SKM-1 treated with dmso at 0.1 percent for 144 hours (cell line): ENCODE measurements around the gene ADAM12.
"Not testable (repeated sequence)": the region's sequence is repeated elsewhere in the genome, so short reads cannot be mapped to it uniquely, and the experiment has no call there.

ENCODE experiments used
- DNase-seq: peaks from one replicate; lab custom pipeline; 2025; ENCODE audit not compliant: unreplicated experiment; lab: John Stamatoyannopoulos, UW

The ADAM12 gene

DNA sequence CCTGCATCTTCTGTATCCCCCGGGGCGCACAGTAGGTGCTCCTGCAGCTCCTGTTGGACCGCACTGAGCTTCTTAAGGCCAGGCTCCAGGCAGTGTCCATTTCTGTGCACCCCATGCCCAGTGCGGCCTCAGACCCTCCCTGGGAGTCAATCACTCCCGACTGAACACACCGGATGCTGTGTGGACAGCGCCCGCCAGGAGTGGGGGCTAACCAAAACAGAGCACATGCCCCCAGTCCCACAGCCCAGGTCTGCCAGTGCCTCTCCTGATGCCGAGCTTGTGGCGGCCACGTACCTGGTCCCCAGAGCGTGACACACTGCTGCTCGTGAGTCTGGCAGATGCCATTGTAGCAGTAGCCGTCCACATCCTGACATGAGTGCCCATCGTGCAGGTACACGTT is 323.8 kb downstream of the ADAM12 start:
- no peak for DNase-seq

DNA sequence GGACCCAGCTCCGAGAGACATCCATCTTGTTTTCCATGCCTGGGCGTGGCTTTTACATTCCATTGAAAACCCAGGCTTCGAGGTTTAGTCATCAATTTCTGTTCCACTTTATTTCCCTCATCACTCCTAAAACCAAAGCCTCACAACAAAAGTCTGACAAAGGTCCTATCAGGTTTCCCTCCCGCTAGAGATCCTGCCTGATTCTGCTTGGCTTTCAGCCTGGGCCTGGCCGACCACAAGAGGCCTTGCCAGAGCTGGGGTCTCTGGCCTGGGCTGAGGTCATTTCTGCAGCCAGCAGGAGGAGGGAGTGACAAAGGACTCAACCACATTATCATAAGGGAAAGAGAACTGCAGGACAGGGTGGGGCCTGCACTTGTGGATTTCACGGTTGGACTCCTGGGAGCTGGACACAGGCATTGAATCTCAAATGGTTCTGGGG is 324.9 kb downstream of the ADAM12 start:
- no peak for DNase-seq

- no peak for DNase-seq
These were observed 325.9 kb downstream of the ADAM12 start for GRCh38 chr10:126062131-126063032.

GRCh38 chr10:126061526-126061925 is 326.8 kb downstream of the ADAM12 start:
- no peak for DNase-seq

DNA sequence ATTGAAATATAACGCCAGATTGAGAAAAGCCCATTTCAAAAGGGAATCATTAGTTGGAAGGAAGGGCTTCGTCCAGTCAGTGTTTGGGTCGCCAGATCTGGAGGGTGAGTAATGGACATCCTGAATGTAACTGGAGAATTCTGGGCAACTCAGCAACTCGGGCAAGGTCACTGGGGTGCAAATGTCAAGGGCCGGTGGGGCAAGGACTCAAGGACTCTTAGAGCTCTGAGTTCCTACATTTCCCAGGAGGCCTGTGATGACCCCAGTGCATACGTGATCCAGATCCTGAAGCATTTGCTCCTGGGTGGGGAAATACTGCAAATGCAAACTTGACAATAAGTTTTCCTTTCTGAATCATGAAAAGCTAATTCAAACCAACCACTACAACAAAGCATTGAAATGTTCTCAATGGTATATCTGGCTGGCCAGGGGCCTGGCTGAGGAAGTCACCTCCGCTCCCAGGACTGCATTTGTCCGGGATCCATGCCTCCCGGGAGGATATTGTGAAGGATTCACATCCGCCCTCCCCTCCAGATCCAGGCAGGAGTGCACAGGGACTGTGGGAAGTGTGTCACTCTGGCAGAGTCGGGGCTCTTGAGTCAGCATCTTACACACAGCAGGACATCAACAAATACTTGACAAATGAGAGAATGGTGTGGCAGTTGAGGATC is 327.9 kb downstream of the ADAM12 start:
- DNase-seq = no peak

DNA sequence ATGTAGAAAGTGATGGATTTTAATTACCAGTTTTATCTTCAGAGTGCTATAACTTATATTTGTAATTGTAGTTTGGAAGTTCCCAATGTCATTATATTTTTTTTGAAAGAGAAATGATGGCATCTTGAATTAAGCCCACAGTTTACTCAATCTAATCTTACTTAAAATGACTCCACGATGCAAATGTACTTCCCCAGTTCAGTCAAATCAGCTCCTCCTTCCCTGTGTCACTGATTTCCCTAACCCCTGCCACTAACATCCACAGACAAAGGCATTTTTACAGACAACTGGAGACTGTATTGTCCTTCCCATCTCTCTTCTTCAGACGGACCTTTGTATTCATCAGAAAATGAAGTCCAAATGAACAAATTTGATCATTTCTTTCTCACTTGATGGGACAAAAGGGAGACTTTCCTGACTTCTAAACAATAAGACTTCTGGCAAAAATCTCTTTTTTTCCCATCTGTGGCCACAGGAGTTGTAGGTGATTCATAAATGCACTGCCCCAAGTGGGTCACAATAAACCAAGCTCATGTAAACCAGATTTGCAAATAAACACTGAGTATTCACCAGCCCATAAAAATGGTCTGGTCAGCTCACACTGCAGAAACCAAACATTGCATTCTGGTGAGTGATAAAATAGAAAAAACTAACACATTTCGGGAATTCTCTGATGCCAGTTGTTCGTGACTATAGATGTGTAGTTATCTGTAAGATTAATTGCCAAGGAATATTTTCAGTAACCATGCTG is 329.0 kb downstream of the ADAM12 start:
- DNase-seq = no peak

GRCh38 chr10:126058507-126058906 is 329.8 kb downstream of the ADAM12 start:
- no peak for DNase-seq

- DNase-seq = no peak
These were observed 330.2 kb downstream of the ADAM12 start for GRCh38 chr10:126058104-126058503.

DNA sequence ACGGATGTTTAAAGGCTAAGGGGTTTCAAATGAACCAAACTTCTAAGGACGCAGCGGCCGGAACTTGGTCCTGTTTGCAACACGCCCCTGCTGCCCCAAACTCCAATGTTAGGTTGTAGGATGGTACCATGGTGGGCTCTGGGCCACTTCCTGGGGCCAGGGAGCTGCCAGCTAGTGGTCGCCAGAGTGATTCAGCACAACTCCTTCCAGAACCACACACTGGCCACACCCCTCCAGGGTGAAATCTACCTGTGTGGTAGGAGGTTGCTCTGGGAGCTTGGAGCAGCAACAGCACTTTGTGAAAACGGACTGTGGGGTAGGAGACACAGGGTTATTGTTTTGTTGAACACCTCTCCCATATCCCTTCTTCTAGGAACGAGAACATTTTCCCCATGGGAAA is 330.8 kb downstream of the ADAM12 start:
- DNase-seq = no peak

- DNase-seq = no peak
These were observed 334.1 kb downstream of the ADAM12 start for GRCh38 chr10:126054191-126054590.

- no peak for DNase-seq
These were observed 336.1 kb downstream of the ADAM12 start for GRCh38 chr10:126052171-126052570.

DNA sequence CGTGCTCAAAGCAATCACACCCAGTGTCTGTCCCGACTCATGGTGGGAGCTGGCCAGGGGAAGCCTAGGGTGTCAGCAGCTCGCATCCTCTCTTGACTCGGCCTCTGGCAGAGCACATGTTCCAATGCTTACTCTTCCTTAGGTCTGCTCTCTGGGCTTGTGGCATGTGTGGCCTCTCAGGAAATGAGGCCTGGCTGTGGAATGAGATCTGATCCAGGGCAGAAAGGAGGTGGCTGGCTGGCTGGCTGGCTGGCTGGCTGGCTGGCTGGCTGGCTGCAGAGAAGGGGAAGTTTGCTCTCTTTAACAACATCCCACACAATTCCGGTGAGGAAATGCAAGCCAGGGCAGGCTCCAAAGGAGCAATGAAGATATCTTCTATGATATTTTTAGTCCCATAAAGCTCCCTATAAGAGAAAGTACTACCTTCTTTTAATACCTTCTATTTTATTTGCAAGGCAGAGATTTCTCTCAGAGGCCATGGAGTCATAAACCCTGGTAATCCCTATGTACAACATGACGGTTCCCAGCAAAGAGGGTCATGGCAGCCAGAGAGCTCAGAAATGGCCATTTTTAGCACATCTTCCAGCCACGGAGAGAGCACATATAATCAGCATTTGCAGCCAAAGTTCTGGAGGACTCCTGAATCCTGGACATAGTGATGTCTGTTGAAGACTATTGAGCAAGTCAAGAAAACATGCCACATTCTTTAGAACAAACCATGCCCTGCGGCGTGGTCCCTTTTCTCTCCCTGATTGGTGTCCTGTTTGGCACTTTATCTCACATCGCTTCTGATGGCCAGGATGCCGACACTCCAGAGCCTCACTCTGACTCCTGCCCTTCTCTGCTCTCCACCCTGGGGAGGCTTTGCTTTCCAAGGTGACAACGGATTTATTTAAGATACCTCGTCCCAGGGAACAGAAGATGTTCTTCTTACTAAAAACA is 338.2 kb downstream of the ADAM12 start:
- DNase-seq = no peak

GRCh38 chr10:126047749-126048148 is 340.5 kb downstream of the ADAM12 start:
- not testable (repeated sequence) for DNase-seq

GRCh38 chr10:126046831-126047230 is 341.4 kb downstream of the ADAM12 start:
- DNase-seq = no peak

GRCh38 chr10:126045861-126046260 is 342.4 kb downstream of the ADAM12 start:
- DNase-seq = no peak

DNA sequence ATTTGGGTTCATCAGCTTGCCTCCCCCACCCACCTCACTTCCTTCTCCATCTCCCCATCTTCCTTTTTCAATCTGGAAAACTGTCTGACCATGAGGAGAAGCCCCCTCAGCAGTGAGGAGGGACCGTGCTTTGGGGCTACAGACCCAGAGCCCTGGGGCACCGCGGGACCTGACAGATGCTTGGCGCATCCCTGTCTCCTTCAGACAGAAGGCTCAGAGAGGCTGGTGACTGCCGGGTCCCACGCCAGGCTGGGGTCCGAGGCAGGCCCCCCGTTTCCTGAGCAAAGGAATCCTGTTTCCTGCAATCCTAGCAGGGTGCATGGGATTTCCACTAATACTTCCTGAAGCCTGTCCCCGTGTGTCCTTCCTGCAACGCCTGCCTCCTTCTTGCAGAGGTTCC is 344.9 kb downstream of the ADAM12 start:
- no peak for DNase-seq

- DNase-seq = no peak
These were observed 345.4 kb downstream of the ADAM12 start for GRCh38 chr10:126042906-126043305.

GRCh38 chr10:126042354-126042753 is 345.9 kb downstream of the ADAM12 start:
- no peak for DNase-seq

GRCh38 chr10:126041804-126042231 is 346.5 kb downstream of the ADAM12 start:
- peak; percentile 39 for DNase-seq

GRCh38 chr10:126041117-126041516 is 347.2 kb downstream of the ADAM12 start:
- DNase-seq = no peak
